ENCODE measurements around the gene IBA57. TPM values are rescaled to one million over a fixed set of nuclear protein-coding genes. Genes with fewer than 3 reads are reported as not detected.
"Not testable (repeated sequence)": the region's sequence is repeated elsewhere in the genome, so short reads cannot be mapped to it uniquely, and the experiment has no call there.

The IBA57 gene
- total RNA-seq, 2 donors from 2014 or later: 6.6 to 8.8 TPM

GRCh38 chr1:228170666-228171065, 5.1 kb downstream of the IBA57 start:
- H3K9me3 Mint-ChIP-seq: no peaks in the 10 kb centered on the region
- H3K4me1 Mint-ChIP-seq: peaks cover 8% of the 10 kb centered on the region
- no peak overlapping the region for H3K4me3 Mint-ChIP-seq
- peaks cover 6% of the 10 kb centered on the region for H3K36me3 Mint-ChIP-seq (ENCODE audit: low read depth)
- no peaks in the 10 kb centered on the region for H3K27me3 Mint-ChIP-seq
- ATAC-seq (replicated peaks): no peak
- H3K27ac Mint-ChIP-seq: peak overlapping the region; percentile 7

GRCh38 chr1:228171221-228171891, 5.8 kb downstream of the IBA57 start:
- no peaks in the 10 kb centered on the region for H3K36me3 Mint-ChIP-seq (ENCODE audit: low read depth)
- no peaks in the 10 kb centered on the region for H3K9me3 Mint-ChIP-seq
- H3K4me1 Mint-ChIP-seq: peaks cover 8% of the 10 kb centered on the region
- H3K27ac Mint-ChIP-seq: peak overlapping the region; percentile 77
- no peaks in the 10 kb centered on the region for H3K27me3 Mint-ChIP-seq
- no peak for ATAC-seq (replicated peaks)
- no peak overlapping the region for H3K4me3 Mint-ChIP-seq

DNA sequence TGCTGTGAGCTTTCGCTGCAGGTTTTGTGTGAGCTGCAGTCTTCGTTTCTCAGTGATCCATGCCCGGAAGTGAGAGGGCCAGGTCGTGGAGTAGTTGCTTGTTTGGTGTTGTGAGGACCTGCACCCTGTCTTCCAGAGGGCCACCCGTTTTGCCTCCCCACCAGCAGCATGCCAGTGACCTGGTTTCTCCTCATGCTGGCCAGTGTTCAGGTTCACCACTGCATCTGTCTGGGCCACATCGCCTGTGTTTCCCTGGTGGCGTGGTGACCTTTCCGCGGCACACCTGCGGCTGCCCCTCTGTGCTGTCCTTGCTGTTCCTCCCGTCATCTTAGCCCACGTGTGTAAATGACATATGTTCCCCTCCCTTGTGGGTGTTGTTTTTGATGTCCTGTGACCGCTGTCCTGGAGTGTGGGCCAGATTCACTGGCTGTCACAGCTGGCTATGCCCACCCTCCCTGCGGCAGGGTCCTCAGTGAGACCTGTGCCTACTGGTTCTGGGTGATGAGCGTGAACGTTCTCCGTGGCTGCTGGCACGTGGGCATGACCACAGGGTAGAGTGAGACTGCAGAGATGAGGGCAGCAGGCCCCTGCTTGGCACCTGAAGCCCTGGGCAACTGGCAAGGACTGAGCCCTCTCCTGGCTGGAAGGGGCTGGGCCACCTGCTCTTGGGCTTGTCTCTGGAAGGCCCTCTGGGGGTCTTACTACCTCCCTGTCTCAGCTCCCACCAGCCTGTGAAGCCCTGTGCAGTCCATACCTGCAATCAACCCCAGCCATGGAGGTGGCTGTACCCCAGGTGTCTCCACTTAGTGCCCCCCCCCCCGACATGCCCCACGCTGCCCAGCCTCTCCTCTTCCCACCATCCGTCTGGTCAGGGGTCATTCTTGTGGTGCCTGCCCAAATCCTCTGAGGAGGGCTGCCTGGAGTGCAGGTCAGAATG, 7.3 kb downstream of the IBA57 start:
- peak overlapping the region; percentile 77 for H3K27ac Mint-ChIP-seq
- no peaks in the 10 kb centered on the region for H3K36me3 Mint-ChIP-seq (ENCODE audit: low read depth)
- H3K27me3 Mint-ChIP-seq: no peaks in the 10 kb centered on the region
- no peaks in the 10 kb centered on the region for H3K9me3 Mint-ChIP-seq
- peaks cover 8% of the 10 kb centered on the region for H3K4me1 Mint-ChIP-seq
- no peak for ATAC-seq (replicated peaks)
- H3K4me3 Mint-ChIP-seq: no peak overlapping the region

DNA sequence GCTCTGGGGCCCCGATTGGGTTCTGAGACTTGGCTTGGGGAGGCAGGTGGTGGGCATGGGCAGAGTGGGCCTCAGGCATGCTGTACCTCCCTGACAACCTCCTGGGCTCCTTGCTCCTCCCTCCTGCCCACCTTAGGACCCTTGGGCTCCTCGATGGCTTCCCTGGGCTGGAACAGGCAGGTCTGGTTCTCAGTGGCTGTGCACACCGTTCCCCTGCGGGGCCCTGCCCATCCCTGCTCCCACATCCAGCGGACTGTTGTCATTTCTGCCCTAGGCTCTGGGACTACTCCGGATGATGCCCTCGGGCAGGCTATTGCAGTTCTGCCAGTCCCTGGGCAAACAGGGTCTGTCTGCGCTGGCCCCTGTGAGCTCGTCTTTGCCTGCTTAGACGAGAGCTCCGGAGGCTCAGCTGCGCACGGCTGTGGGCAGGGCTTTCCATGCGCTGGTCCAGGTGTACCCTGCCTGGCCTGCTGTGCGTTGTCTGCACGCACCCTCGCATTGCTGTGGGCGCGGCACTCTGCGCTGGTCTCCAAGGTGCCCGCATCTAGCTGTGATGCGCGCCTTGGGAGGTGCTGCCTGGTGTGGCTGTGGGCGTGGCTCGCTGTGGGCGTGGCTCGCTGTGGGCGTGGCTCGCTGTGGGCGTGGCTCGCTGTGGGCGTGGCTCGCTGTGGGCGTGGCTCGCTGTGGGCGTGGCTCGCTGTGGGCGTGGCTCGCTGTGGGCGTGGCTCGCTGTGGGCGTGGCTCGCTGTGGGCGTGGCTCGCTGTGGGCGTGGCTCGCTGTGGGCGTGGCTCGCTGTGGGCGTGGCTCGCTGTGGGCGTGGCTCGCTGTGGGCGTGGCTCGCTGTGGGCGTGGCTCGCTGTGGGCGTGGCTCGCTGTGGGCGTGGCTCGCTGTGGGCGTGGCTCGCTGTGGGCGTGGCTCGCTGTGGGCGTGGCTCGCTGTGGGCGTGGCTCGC, 8.2 kb downstream of the IBA57 start:
- not testable (repeated sequence) for H3K27ac Mint-ChIP-seq; H3K9me3 Mint-ChIP-seq; H3K27me3 Mint-ChIP-seq; H3K4me3 Mint-ChIP-seq; H3K4me1 Mint-ChIP-seq; H3K36me3 Mint-ChIP-seq (ENCODE audit: low read depth)
- ATAC-seq (replicated peaks): peak; percentile 64

DNA sequence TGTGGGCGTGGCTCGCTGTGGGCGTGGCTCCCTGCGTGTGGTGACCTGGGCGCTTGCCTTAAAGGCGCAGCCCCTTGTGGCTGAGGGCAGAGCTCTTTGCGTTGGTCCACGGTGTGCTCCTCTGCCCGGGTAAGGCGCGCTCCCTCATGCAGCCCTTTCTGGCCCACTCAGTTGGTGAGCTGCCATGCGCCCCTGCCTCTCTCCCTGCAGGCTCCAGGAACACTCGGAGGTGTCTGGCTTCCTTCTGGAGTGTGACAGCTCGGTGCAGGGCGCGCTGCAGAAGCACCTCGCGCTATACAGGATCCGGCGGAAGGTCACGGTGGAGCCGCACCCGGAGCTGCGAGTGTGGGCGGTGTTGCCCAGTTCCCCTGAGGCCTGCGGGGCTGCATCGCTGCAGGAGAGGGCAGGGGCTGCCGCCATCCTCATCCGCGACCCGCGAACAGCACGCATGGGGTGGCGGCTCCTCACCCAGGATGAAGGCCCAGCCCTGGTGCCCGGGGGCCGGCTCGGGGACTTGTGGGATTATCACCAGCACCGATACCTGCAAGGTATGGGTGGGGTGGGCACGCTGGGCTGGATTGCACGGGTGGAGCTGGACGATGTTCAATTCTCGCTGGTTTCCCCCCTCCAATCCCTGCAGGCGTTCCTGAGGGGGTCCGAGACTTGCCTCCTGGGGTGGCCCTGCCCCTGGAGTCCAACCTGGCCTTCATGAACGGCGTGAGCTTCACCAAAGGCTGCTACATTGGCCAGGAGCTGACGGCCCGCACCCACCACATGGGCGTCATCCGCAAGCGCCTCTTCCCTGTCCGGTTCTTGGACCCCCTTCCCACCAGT, 9.1 kb downstream of the IBA57 start:
- Mint-ChIP-seq H3K4me3 (no peak overlapping the region), H3K27ac (no peak overlapping the region), H3K9me3 (no peaks in the 10 kb centered on the region), H3K36me3 (ENCODE audit: low read depth) (no peaks in the 10 kb centered on the region), H3K27me3 (no peaks in the 10 kb centered on the region), H3K4me1 (peaks cover 8% of the 10 kb centered on the region)
- peak; percentile 53 for ATAC-seq (replicated peaks)

GRCh38 chr1:228175316-228176023, 9.9 kb downstream of the IBA57 start:
- H3K4me3 Mint-ChIP-seq: no peak overlapping the region
- no peak for ATAC-seq (replicated peaks)
- peaks cover 8% of the 10 kb centered on the region for H3K4me1 Mint-ChIP-seq
- H3K36me3 Mint-ChIP-seq (ENCODE audit: low read depth): no peaks in the 10 kb centered on the region
- no peaks in the 10 kb centered on the region for H3K27me3 Mint-ChIP-seq
- H3K27ac Mint-ChIP-seq: no peak overlapping the region
- no peaks in the 10 kb centered on the region for H3K9me3 Mint-ChIP-seq

DNA sequence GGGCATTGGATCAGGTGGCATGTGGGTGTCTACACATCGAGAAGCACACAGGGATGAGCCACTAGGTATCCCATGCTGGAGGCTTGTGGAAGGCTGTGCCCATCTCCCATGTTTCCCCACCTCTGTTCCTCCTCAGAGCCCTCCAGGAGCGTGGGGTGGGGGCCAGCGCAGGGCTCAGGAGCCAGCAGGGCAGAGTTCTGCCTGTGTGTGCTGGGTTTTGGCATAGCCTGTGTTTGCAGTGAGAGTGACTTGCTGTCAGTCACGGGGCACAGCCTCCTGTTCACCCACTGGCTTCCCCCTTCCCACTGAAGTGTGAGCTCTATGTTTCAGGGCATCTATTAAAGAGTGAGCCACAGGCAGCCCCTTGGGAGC, 10.4 kb downstream of the IBA57 start:
- Mint-ChIP-seq H3K27me3 (no peaks in the 10 kb centered on the region), H3K4me1 (peaks cover 8% of the 10 kb centered on the region), H3K9me3 (no peaks in the 10 kb centered on the region), H3K36me3 (ENCODE audit: low read depth) (no peaks in the 10 kb centered on the region), H3K27ac (no peak overlapping the region), H3K4me3 (no peak overlapping the region)
- no peak for ATAC-seq (replicated peaks)

GRCh38 chr1:228176461-228177182, 11.0 kb downstream of the IBA57 start:
- Mint-ChIP-seq H3K27me3 (no peaks in the 10 kb centered on the region), H3K36me3 (ENCODE audit: low read depth) (no peaks in the 10 kb centered on the region), H3K27ac (no peak overlapping the region), H3K4me3 (no peak overlapping the region), H3K9me3 (no peaks in the 10 kb centered on the region), H3K4me1 (peaks cover 8% of the 10 kb centered on the region)
- ATAC-seq (replicated peaks): no peak

GRCh38 chr1:228177183-228177475, 11.5 kb downstream of the IBA57 start:
- H3K4me1 Mint-ChIP-seq: peaks cover 7% of the 10 kb centered on the region
- no peaks in the 10 kb centered on the region for H3K9me3 Mint-ChIP-seq
- no peaks in the 10 kb centered on the region for H3K36me3 Mint-ChIP-seq (ENCODE audit: low read depth)
- no peaks in the 10 kb centered on the region for H3K27me3 Mint-ChIP-seq
- no peak for ATAC-seq (replicated peaks)
- H3K4me3 Mint-ChIP-seq: no peak overlapping the region
- no peak overlapping the region for H3K27ac Mint-ChIP-seq

DNA sequence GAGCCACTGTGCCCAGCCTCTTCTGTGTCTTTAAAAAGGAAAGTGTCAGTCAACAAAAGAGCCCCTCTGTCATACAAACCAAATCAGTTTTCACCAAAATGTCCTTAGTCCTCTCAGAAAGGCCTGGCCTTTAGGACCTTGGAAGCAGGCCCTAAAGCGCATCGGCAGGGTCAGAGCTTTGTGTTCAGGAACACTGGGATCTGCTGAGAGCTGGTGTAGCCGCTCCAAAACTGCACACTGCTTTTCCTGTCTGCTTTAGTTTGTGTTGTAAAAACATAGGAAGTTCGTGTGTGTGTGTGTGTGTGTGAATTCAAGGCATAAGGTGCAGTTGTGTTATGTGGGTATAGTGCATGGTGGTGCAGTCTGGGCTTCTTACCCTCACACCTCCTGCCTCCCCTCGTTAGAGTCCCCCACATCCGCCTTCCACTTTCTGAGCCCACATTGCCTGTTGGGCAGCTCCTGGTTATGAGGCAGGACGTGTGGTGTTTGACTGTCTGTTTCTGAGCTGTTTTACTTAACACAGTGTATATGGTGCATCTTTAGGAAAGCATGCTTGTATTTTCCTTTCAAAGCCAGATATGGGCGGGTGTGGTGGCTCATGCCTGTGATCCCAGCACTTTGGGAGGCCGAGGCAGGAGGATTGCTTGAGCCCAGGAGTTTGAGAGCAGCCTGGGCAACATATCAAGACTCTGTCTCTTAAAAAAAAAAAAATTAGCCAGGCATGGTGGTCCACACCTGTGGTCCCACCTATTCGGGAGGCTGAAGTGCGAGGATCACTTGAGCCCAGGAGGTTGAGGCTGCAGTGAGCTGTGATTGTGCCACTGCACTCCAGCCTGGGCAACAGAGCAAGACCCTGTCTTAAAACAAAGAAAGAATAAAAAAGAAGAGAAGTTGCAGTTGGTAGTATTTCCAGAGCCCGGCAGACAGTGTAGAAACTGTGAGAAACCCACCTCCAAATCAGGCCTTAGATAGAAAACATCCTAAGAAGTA, 12.4 kb downstream of the IBA57 start:
- peak overlapping the region; percentile 23 for H3K27ac Mint-ChIP-seq
- peaks cover 4% of the 10 kb centered on the region for H3K4me1 Mint-ChIP-seq
- no peak overlapping the region for H3K4me3 Mint-ChIP-seq
- H3K36me3 Mint-ChIP-seq (ENCODE audit: low read depth): no peaks in the 10 kb centered on the region
- H3K9me3 Mint-ChIP-seq: no peaks in the 10 kb centered on the region
- ATAC-seq (replicated peaks): no peak
- no peaks in the 10 kb centered on the region for H3K27me3 Mint-ChIP-seq

- ATAC-seq (replicated peaks): no peak
- Mint-ChIP-seq H3K27ac (peak overlapping the region; percentile 31), H3K4me1 (peaks cover 4% of the 10 kb centered on the region), H3K36me3 (ENCODE audit: low read depth) (no peaks in the 10 kb centered on the region), H3K4me3 (no peak overlapping the region), H3K27me3 (no peaks in the 10 kb centered on the region), H3K9me3 (no peaks in the 10 kb centered on the region)
These were observed 13.4 kb downstream of the IBA57 start for GRCh38 chr1:228178737-228179684.
